Mesenchymal stem cell (in vitro differentiated cells and primary cell): ENCODE data around the gene MAN1C1.

Experiments used
- DNase-seq: peaks from one replicate; pipeline ENCODE4 v3.0.0-alpha.2; 2013
- H2AFZ ChIP-seq: one replicate; pipeline ENCODE4 v1.6.1; 2013; ENCODE audit warnings: low read depth, mild to moderate bottlenecking, control low read depth, inconsistent platforms, low read length, moderate library complexity
- H2AK5ac ChIP-seq: 2 replicates; pipeline ENCODE4 v1.6.1; 2013; ENCODE audit warnings: low read length, moderate library complexity, mild to moderate bottlenecking, inconsistent platforms; ENCODE audit not compliant: severe bottlenecking
- H2BK120ac ChIP-seq: one replicate; pipeline ENCODE4 v1.6.1; 2013; ENCODE audit warnings: low read depth, mild to moderate bottlenecking, inconsistent platforms, low read length, moderate library complexity
- H2BK12ac ChIP-seq, 2 experiments: one replicate each; pipeline ENCODE4 v1.6.1; 2013; ENCODE audit warnings: inconsistent platforms in 2 of 2, low read length in 2 of 2, mild to moderate bottlenecking in 2 of 2, moderate library complexity in 2 of 2, control low read depth in 1 of 2
- H2BK15ac ChIP-seq: one replicate; pipeline ENCODE4 v1.6.1; 2013; ENCODE audit warnings: mild to moderate bottlenecking, low read depth, inconsistent platforms; ENCODE audit not compliant: poor library complexity, severe bottlenecking
- H2BK5ac ChIP-seq: 2 replicates; pipeline ENCODE4 v1.6.1; 2013; ENCODE audit warnings: low read depth, mild to moderate bottlenecking, low read length, control low read depth, inconsistent platforms; ENCODE audit not compliant: poor library complexity, severe bottlenecking
- H3K14ac ChIP-seq, 2 experiments: one replicate each; pipeline ENCODE4 v1.6.1; 2013; ENCODE audit warnings: inconsistent platforms in 2 of 2, low read length in 2 of 2, control low read depth in 1 of 2, mild to moderate bottlenecking in 1 of 2, moderate library complexity in 1 of 2
- H3K18ac ChIP-seq, 2 experiments: one replicate each; pipeline ENCODE4 v1.6.1; 2013; ENCODE audit warnings: inconsistent platforms in 2 of 2, low read length in 2 of 2, control low read depth in 1 of 2, low read depth in 1 of 2, mild to moderate bottlenecking in 1 of 2
- H3K23ac ChIP-seq, 2 experiments: one replicate each; pipeline ENCODE4 v1.6.1; 2013; ENCODE audit warnings: inconsistent platforms in 2 of 2, low read length in 2 of 2, mild to moderate bottlenecking in 2 of 2, moderate library complexity in 2 of 2, control low read depth in 1 of 2
- H3K27ac ChIP-seq: 2 replicates; pipeline ENCODE4 v1.5.1; 2013; ENCODE audit warnings: mild to moderate bottlenecking, moderate library complexity, low read length, control low read depth, inconsistent platforms; ENCODE audit not compliant: poor library complexity, severe bottlenecking
- H3K27me3 ChIP-seq, 2 experiments: 2 replicates each; pipeline versions ENCODE4 v1.6.1 to v1.7.0; 2013; ENCODE audit warnings: low read length in 2 of 2, mild to moderate bottlenecking in 2 of 2, moderate library complexity in 2 of 2, control low read depth in 1 of 2, inconsistent platforms in 1 of 2; ENCODE audit not compliant: control insufficient read depth in 1 of 2, insufficient read depth in 1 of 2
- H3K36me3 ChIP-seq, 2 experiments: 2 replicates each; pipeline versions ENCODE4 v1.6.1 to v1.7.0; 2013; ENCODE audit warnings: low read length in 2 of 2, control low read depth in 1 of 2, inconsistent platforms in 1 of 2, low read depth in 1 of 2, mild to moderate bottlenecking in 1 of 2; ENCODE audit not compliant: insufficient read depth in 2 of 2, control insufficient read depth in 1 of 2
- H3K4ac ChIP-seq, 2 experiments: one replicate each; pipeline ENCODE4 v1.6.1; 2013; ENCODE audit warnings: inconsistent platforms in 2 of 2, low read length in 2 of 2, mild to moderate bottlenecking in 2 of 2, moderate library complexity in 2 of 2, control low read depth in 1 of 2, low read depth in 1 of 2
- H3K4me1 ChIP-seq: 2 replicates; pipeline ENCODE4 v1.6.1; 2013; ENCODE audit warnings: low read depth, low read length, control low read depth; ENCODE audit not compliant: control insufficient read depth, insufficient read depth
- H3K4me2 ChIP-seq: 2 replicates; pipeline ENCODE4 v1.6.1; 2013; ENCODE audit warnings: low read length, mild to moderate bottlenecking, inconsistent platforms; ENCODE audit not compliant: poor library complexity, severe bottlenecking
- H3K4me3 ChIP-seq, 2 experiments: 2 replicates each; pipeline versions ENCODE4 v1.5.1 to v1.7.0; 2013; ENCODE audit warnings: low read length in 2 of 2, mild to moderate bottlenecking in 2 of 2, control low read depth in 1 of 2, low read depth in 1 of 2; ENCODE audit not compliant: insufficient read depth in 1 of 2
- H3K79me1 ChIP-seq: replicated peaks from 2 replicates; pipeline ENCODE4 v1.6.1; 2013; ENCODE audit warnings: mild to moderate bottlenecking, control low read depth, low read length, inconsistent platforms; ENCODE audit not compliant: poor library complexity, severe bottlenecking
- H3K9ac ChIP-seq: 2 replicates; pipeline ENCODE4 v1.7.0; 2013; ENCODE audit warnings: mild to moderate bottlenecking, low read length, moderate library complexity
- H3K9me3 ChIP-seq: 2 replicates; pipeline ENCODE4 v1.7.0; 2013; ENCODE audit warnings: mild to moderate bottlenecking, low read length; ENCODE audit not compliant: control insufficient read depth
- H4K8ac ChIP-seq: one replicate; pipeline ENCODE4 v1.6.1; 2013; ENCODE audit warnings: inconsistent platforms, mild to moderate bottlenecking, low read length, moderate library complexity
- H4K91ac ChIP-seq: one replicate; pipeline ENCODE4 v1.6.1; 2013; ENCODE audit warnings: mild to moderate bottlenecking, low read length, inconsistent platforms
- WGBS: methylation state at CpG from one replicate; pipeline ENCODE4 v1.1.7; 2013; ENCODE audit warnings: mixed read lengths; 5-methylcytosine and 5-hydroxymethylcytosine counted together

The MAN1C1 gene

DNA sequence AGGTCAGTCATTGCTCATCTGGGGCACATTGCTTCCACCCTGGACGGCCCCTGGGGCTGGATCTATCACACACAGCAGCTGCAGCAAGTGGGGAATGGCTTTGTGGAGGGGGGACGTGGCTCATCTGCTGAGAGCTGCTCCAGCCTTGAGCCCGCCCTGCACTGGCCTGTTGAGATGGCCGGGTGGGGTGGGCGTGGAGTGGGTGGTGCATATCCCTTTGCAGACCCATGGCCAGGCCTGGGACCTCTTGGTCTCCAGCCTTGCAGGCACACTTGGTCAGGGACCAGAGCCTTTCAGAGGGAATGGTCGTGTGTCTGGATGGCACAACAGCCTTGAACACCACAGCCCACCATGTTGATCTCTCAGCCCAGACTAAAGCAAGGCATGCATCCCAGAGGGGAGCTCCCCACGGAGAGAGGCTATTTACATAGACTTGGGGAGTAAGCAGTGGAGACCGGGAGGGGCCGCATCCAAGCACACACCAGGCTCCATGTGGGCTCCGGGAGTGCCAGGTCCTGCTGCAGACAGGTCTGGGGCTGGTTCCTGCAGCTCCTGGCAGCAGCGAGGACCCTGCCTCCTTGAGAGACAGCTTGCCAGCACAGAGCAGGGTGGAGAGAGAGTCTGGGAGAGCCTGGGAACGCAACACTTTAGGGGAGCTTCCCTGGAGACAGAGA is 130.6 kb downstream of the MAN1C1 start:
- Histone ChIP-seq H4K91ac (no peak overlapping the region), H3K23ac (no peak overlapping the region), H3K4me1 (peaks cover 9% of the 10 kb centered on the region), H2BK12ac (no peak overlapping the region), H2BK5ac (no peak overlapping the region), H3K4me3 (no peak overlapping the region), H3K79me1 (no peaks in the 10 kb centered on the region), H3K4me2 (no peak overlapping the region), H3K27ac (no peak overlapping the region), H3K9ac (no peak overlapping the region), H3K14ac (peak overlapping the region in 1 of 2 experiments; percentile 18), H3K18ac (no peak overlapping the region), H2BK15ac (no peak overlapping the region), H2AK5ac (no peak overlapping the region), H4K8ac (no peak overlapping the region), H2BK120ac (no peak overlapping the region), H2AFZ (no peak overlapping the region), H3K27me3 (peaks cover 0 to 58% of the 10 kb centered on the region in 2 experiments), H3K9me3 (no peaks in the 10 kb centered on the region), H3K36me3 (peaks cover 0 to 30% of the 10 kb centered on the region in 2 experiments), H3K4ac (no peak overlapping the region)
- DNase-seq: no peak
- WGBS: 74% methylated on average over 12 of the region's 12 CpGs

DNA sequence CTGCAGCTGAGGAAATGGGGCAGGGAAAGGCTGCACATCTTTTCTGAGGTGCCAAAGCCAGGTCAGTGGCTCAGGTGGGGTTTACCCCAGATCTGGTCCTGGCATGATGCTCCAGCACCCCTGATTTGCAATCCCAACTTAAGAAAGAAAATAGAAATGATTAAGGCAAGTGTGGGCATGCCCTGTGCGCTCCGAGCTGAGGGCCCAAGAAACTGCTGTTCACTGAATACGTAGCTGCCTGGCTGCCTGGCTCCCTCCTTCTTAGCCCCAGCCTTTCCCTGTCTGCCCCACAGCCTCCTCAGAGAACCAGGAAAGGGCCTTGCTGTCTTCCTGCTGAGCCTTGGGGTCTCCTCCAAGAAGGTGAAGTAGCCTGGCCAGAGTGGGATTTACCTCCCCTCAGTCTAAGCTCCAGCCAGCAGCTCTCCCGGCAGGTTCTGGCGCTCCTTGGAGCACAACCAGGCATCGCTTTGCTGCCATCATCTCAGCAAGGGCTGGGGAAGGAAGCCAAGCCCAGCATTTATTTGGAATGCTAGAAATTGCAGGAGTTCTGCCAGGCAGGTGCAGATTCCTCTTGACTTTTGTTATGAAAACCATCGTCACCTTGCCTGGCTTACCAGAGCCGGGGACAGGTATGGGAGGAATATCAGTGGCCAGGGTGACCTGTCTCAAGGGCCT is 132.1 kb downstream of the MAN1C1 start:
- no peak overlapping the region for H3K4me3 ChIP-seq
- no peak overlapping the region for H2BK120ac ChIP-seq
- H3K79me1 ChIP-seq: no peaks in the 10 kb centered on the region
- peak overlapping the region; percentile 14 for H4K91ac ChIP-seq
- peak overlapping the region; percentile 55 for H4K8ac ChIP-seq
- DNase-seq: no peak
- no peaks in the 10 kb centered on the region for H3K9me3 ChIP-seq
- H3K18ac ChIP-seq: peak overlapping the region in 1 of 2 experiments; percentile 9
- no peak overlapping the region for H2AK5ac ChIP-seq
- no peak overlapping the region for H3K23ac ChIP-seq
- H2BK5ac ChIP-seq: no peak overlapping the region
- no peak overlapping the region for H2AFZ ChIP-seq
- H3K27ac ChIP-seq: no peak overlapping the region
- H2BK15ac ChIP-seq: no peak overlapping the region
- peaks cover 0 to 44% of the 10 kb centered on the region in 2 experiments for H3K36me3 ChIP-seq
- H3K4me2 ChIP-seq: no peak overlapping the region
- H3K14ac ChIP-seq: no peak overlapping the region
- H3K4me1 ChIP-seq: peaks cover 3% of the 10 kb centered on the region
- peaks cover 0 to 49% of the 10 kb centered on the region in 2 experiments for H3K27me3 ChIP-seq
- H2BK12ac ChIP-seq: no peak overlapping the region
- H3K4ac ChIP-seq: no peak overlapping the region
- WGBS: 80% methylated on average over 8 of the region's 8 CpGs
- no peak overlapping the region for H3K9ac ChIP-seq

DNA sequence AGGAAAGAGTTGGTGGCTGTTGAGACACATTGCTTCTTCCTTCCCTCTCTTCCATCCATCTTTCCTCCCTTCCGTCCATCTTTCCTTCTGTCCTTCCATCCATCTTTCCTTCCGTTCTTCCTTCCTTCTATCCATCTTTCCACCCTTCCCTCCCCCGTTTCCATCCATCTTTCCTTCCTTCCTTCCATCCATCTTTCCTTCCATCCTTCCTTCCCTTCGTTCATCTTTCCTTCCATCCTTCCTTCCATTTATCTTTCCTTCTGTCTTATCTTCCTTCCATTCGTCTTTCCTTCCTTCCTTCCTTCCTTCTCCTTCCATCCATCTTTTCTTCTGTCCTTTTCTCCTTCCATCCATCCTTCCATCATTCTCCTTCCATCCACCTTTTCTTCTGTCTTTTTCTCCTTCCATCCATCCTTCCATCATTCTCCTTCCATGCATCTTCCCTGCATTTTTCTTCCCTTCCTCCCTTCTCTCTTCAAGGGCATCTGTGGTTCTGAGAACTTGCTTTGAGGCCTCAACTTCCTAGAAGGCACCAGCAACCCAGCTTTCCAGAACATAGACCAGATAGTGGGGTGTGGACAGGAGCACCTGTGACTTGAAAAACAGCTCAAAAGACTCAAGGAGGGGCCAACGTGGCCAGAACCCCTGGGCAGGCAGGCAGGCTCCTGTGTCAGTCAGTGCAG is 134.5 kb downstream of the MAN1C1 start:
- Histone ChIP-seq H3K27me3 (peaks cover 0 to 63% of the 10 kb centered on the region in 2 experiments), H3K4me1 (peaks cover 2% of the 10 kb centered on the region)

More for the DNA sequence above, 134.5 kb downstream of the MAN1C1 start:
- H3K14ac ChIP-seq: no peak overlapping the region
- no peak overlapping the region for H2BK15ac ChIP-seq
- no peak overlapping the region for H3K4me2 ChIP-seq
- no peak overlapping the region for H3K23ac ChIP-seq
- H4K91ac ChIP-seq: no peak overlapping the region
- no peak overlapping the region for H3K4me3 ChIP-seq
- H4K8ac ChIP-seq: no peak overlapping the region
- no peak overlapping the region for H2AFZ ChIP-seq
- H3K9me3 ChIP-seq: no peaks in the 10 kb centered on the region
- no peak for DNase-seq
- H3K4ac ChIP-seq: no peak overlapping the region
- no peak overlapping the region for H2BK5ac ChIP-seq
- WGBS: 72% methylated on average over 6 of the region's 6 CpGs
- no peak overlapping the region for H3K18ac ChIP-seq
- H2BK12ac ChIP-seq: no peak overlapping the region
- H2AK5ac ChIP-seq: no peak overlapping the region
- H3K27ac ChIP-seq: no peak overlapping the region
- H3K36me3 ChIP-seq: peaks cover 0 to 67% of the 10 kb centered on the region in 2 experiments
- no peak overlapping the region for H2BK120ac ChIP-seq
- H3K79me1 ChIP-seq: no peaks in the 10 kb centered on the region
- no peak overlapping the region for H3K9ac ChIP-seq
